Chondrocyte (in vitro differentiated cells): Measurements from ENCODE around the gene APBA1. TPM values are rescaled to one million over a fixed set of nuclear protein-coding genes. Genes with fewer than 3 reads are reported as not detected.

ENCODE experiments used
- DNase-seq: peaks from one replicate; pipeline ENCODE4 v3.0.0; 2021; ENCODE audit warnings: mixed read lengths, low spot score
- H3K27ac Mint-ChIP-seq: one replicate; pipeline ENCODE4 v1.8.0; 2021; ENCODE audit warnings: mild to moderate bottlenecking, moderate library complexity, mixed read lengths; ENCODE audit not compliant: unreplicated experiment
- H3K27me3 Mint-ChIP-seq: 2 replicates; pipeline ENCODE4 v1.8.0; 2021; ENCODE audit warnings: low read depth, mixed read lengths
- H3K36me3 Mint-ChIP-seq: 2 replicates; pipeline ENCODE4 v1.8.0; 2021; ENCODE audit warnings: low read depth, mixed read lengths
- H3K4me1 Mint-ChIP-seq: 2 replicates; pipeline ENCODE4 v1.8.0; 2021; ENCODE audit warnings: low read depth, mild to moderate bottlenecking, mixed read lengths
- H3K4me3 Mint-ChIP-seq: one replicate; pipeline ENCODE4 v1.8.0; 2021; ENCODE audit warnings: mild to moderate bottlenecking, moderate library complexity, mixed read lengths; ENCODE audit not compliant: unreplicated experiment
- H3K9me3 Mint-ChIP-seq: 2 replicates; pipeline ENCODE4 v1.8.0; 2021; ENCODE audit warnings: low read depth, mixed read lengths
- total RNA-seq: library from RNA; stranded (reverse); gene quantifications from 3 replicates; pipeline ENCODE4 v1.2.1, GENCODE V29; 2021
- TF ChIP-seq, protein P1 (sequence below): fragments of 200-600 bp; sonication (generic); IDR thresholded peaks from 2 replicates; pipeline ENCODE4 v1.5.0; 2021; ENCODE audit warnings: antibody characterized with exemption, mild to moderate bottlenecking, moderate library complexity

The APBA1 gene
- total RNA-seq, 1 donor from 2014 or later = 12.3 TPM

GRCh38 chr9:69526699-69527098 lies 145.5 kb downstream of the APBA1 start:
- Mint-ChIP-seq H3K27ac (no peak overlapping the region), H3K4me1 (no peaks in the 10 kb centered on the region), H3K4me3 (no peak overlapping the region), H3K9me3 (peaks cover 22% of the 10 kb centered on the region), H3K27me3 (no peaks in the 10 kb centered on the region), H3K36me3 (peaks cover 6% of the 10 kb centered on the region)
- DNase-seq = no peak
- TF ChIP-seq, protein P1, sequence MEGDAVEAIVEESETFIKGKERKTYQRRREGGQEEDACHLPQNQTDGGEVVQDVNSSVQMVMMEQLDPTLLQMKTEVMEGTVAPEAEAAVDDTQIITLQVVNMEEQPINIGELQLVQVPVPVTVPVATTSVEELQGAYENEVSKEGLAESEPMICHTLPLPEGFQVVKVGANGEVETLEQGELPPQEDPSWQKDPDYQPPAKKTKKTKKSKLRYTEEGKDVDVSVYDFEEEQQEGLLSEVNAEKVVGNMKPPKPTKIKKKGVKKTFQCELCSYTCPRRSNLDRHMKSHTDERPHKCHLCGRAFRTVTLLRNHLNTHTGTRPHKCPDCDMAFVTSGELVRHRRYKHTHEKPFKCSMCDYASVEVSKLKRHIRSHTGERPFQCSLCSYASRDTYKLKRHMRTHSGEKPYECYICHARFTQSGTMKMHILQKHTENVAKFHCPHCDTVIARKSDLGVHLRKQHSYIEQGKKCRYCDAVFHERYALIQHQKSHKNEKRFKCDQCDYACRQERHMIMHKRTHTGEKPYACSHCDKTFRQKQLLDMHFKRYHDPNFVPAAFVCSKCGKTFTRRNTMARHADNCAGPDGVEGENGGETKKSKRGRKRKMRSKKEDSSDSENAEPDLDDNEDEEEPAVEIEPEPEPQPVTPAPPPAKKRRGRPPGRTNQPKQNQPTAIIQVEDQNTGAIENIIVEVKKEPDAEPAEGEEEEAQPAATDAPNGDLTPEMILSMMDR = no peak

DNA sequence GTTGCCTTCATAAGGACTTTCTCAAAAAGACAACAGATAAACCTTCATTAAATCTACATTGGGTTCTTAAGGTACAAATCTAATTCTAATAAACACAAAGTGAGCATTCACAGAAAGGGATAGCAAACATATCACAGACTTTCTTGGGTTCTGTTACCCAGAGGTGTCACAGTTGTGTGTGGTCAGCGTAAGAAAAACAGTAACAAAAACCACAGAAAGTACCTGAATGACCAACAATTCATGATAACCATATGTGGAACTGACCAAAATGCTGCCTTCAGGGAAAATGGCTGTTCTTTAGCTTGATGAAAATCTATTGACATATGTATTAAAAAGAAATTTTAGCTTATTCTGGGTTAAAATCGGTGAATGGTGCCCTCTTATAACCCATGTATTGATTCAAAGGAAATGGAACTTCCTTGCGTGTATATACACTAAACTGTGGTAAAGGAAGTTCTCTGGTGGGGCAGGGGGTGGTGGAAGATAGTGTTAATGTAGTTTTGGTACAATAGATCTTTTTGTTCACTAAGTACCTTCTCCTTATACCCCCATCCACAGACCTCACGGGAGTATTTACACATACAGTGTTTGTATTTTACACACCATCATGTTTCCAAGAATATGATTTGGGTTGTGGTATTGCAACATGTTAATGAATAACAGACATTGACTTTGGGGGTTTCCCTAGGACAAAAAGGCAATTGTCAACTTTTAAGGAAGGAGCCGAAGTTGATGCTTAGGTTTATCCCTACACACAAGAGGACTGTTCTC lies 152.5 kb downstream of the APBA1 start:
- no peaks in the 10 kb centered on the region for H3K4me1 Mint-ChIP-seq

GRCh38 chr9:69516353-69517322 lies 155.5 kb downstream of the APBA1 start:
- no peaks in the 10 kb centered on the region for H3K27me3 Mint-ChIP-seq
- no peaks in the 10 kb centered on the region for H3K9me3 Mint-ChIP-seq
- H3K36me3 Mint-ChIP-seq = peaks cover 5% of the 10 kb centered on the region
- H3K4me3 Mint-ChIP-seq = no peak overlapping the region
- no peak overlapping the region for H3K27ac Mint-ChIP-seq
- TF ChIP-seq, protein P1 = no peak
- H3K4me1 Mint-ChIP-seq = no peaks in the 10 kb centered on the region
- DNase-seq = no peak

More for the DNA sequence above, 152.5 kb downstream of the APBA1 start:
- peaks cover 12% of the 10 kb centered on the region for H3K9me3 Mint-ChIP-seq
- DNase-seq = no peak
- peaks cover 9% of the 10 kb centered on the region for H3K36me3 Mint-ChIP-seq
- H3K4me3 Mint-ChIP-seq = no peak overlapping the region
- H3K27me3 Mint-ChIP-seq = no peaks in the 10 kb centered on the region
- no peak overlapping the region for H3K27ac Mint-ChIP-seq
- TF ChIP-seq, protein P1 = no peak

DNA sequence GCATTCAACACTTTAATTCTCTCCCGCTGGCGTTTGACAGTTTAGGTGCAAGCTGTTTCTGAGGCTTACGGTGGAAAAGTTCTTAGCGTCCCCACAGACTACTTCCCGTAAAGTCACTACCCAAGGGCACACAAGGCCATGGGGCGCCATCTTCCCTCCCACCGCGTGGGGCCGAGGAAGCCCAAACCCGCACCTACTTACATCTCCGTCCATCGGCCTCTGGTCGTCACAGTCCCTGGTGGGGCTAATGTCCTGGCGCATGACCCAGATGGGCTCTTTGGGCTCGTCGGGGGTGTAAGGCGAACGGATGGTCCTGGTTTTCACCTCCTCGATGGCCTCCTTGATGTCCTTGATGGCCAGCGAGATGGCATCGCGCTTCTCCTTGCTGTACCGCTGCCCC lies 156.4 kb downstream of the APBA1 start:
- TF ChIP-seq, protein P1 = no peak

DNA sequence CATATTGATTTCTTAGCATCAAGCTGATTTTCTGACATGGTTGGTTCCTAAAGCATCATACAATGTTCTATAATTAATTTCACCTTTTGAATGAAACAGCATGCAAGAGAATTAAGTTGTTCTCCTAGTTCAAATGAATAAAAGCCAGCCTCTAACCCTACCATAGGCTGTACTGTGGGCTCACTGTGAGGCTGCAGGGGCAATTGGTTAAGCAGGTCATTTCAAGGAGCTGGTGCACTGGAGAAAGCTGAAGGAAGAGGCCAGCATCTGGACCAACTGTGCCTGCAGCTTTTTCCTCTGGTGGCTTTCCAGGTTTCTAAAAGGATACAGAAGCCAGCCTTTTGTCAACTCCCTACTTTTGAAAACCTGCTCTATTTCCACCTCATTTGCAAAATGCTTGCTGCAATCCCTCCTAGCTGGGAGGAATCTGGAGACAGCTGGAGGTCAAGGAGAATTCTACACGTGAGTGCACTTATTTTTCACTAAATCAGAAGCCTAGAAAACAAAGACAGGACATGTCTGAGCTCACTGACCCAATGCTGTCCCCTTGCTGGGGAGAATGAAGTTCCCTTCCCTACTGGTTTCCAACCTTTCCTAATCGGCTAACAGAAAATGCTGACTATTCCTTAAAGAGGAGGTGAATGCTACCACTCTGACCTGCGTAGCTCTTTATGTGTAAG lies 158.9 kb downstream of the APBA1 start:
- Mint-ChIP-seq H3K4me3 (no peak overlapping the region), H3K9me3 (no peaks in the 10 kb centered on the region), H3K27me3 (no peaks in the 10 kb centered on the region), H3K4me1 (no peaks in the 10 kb centered on the region), H3K36me3 (peaks cover 5% of the 10 kb centered on the region), H3K27ac (no peak overlapping the region)
- TF ChIP-seq, protein P1 = no peak
- no peak for DNase-seq

More for the DNA sequence above, 156.4 kb downstream of the APBA1 start:
- no peak overlapping the region for H3K27ac Mint-ChIP-seq
- H3K4me3 Mint-ChIP-seq = no peak overlapping the region
- no peaks in the 10 kb centered on the region for H3K9me3 Mint-ChIP-seq
- H3K4me1 Mint-ChIP-seq = no peaks in the 10 kb centered on the region
- peaks cover 5% of the 10 kb centered on the region for H3K36me3 Mint-ChIP-seq
- no peaks in the 10 kb centered on the region for H3K27me3 Mint-ChIP-seq
- no peak for DNase-seq
